Activated CD4-positive, alpha-beta T cell treated with anti-CD3 and anti-CD28 coated beads, Interleukin-2, amount 10 ng/mL, durations not matched to agents 24 days and 14 days (primary cell): ENCODE data around the gene TBC1D16. TPM values are rescaled to one million over a fixed set of nuclear protein-coding genes. Genes with fewer than 3 reads are reported as not detected.

Experiments used
- DNase-seq: peaks from one replicate; pipeline ENCODE4 v3.0.0; 2022
- H3K27ac Mint-ChIP-seq: one replicate; pipeline ENCODE4 v1.8.0; 2022; ENCODE audit warnings: mild to moderate bottlenecking, mixed read lengths
- H3K27me3 Mint-ChIP-seq: one replicate; pipeline ENCODE4 v1.8.0; 2022; ENCODE audit warnings: mixed read lengths
- H3K36me3 Mint-ChIP-seq: one replicate; pipeline ENCODE4 v1.8.0; 2022; ENCODE audit warnings: low read depth, mild to moderate bottlenecking, mixed read lengths
- H3K4me1 Mint-ChIP-seq: one replicate; pipeline ENCODE4 v1.8.0; 2021; ENCODE audit warnings: mixed read lengths
- H3K4me3 Mint-ChIP-seq: one replicate; pipeline ENCODE4 v1.8.0; 2022; ENCODE audit warnings: mild to moderate bottlenecking, moderate library complexity, mixed read lengths
- H3K9me3 Mint-ChIP-seq: one replicate; pipeline ENCODE4 v1.8.0; 2021; ENCODE audit warnings: mixed read lengths
- intact Hi-C: fragments of 100-400 bp; cut with micrococcal nuclease; formaldehyde crosslinking; loops from one replicate; pipeline ENCODE4 v1.15.1; 2023
- total RNA-seq: library from RNA; stranded (reverse); gene quantifications from 2 replicates; pipeline ENCODE4 v1.2.3, GENCODE V29; 2022

Gene TBC1D16
- total RNA-seq, 1 donor from 2014 or later = 1.4 TPM

DNA sequence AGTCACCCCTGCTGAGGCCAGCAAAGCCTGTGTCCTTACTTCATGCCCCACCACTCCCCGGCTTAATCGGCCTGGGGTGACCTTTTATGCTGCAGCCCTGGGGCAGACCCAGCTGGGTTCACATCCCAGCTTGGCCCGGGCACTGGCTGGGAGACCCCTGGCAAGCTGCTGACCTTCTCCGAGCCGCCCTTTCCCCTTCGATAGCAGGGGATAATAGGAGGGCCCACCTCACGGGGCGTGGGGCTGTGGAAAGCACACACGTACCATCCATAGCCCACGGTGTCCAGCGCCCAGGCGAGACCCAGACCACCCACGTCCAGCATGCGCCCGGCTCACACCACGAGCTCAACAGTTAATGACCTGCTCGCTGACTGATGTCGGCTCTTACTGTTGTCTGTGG, 26.8 kb downstream of the TBC1D16 start:
- no peak for DNase-seq
- H3K4me3 Mint-ChIP-seq = no peak overlapping the region
- H3K27me3 Mint-ChIP-seq = peaks cover 2% of the 10 kb centered on the region
- no peaks in the 10 kb centered on the region for H3K9me3 Mint-ChIP-seq
- no peaks in the 10 kb centered on the region for H3K36me3 Mint-ChIP-seq
- peaks cover 4% of the 10 kb centered on the region for H3K4me1 Mint-ChIP-seq
- no peak overlapping the region for H3K27ac Mint-ChIP-seq
- intact Hi-C loops = loop anchor here (2.0 kb wide), 1 partner anchor 26 kb away; the partner anchor contains the start of gene TBC1D16

GRCh38 chr17:80008383-80008840, 27.3 kb downstream of the TBC1D16 start:
- Mint-ChIP-seq H3K9me3 (no peaks in the 10 kb centered on the region), H3K27ac (no peak overlapping the region), H3K27me3 (peaks cover 2% of the 10 kb centered on the region), H3K4me3 (no peak overlapping the region), H3K36me3 (no peaks in the 10 kb centered on the region), H3K4me1 (peaks cover 4% of the 10 kb centered on the region)
- peak; percentile 94 for DNase-seq
- intact Hi-C loops = loop anchor here (2.0 kb wide), 1 partner anchor 26 kb away; the partner anchor contains the start of gene TBC1D16

DNA sequence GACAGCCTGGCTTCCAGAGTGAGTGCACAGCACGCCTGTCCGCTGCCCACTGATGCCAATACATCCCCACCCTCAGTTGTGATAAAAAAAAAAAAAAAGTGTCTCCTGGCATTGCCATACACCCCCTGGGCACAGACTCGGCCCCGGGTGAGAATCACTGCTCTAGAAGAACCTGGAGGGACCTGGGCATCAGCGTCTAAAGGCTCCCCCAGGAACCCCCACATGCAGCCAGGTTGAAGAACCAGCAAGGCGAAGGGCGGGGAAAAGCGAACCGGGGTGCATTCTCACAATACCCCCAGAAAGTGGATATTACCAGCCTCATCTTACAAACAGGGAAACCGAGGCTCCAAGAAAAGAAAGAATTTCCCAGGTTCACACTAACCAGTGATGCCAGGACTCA, 27.7 kb downstream of the TBC1D16 start:
- Mint-ChIP-seq H3K27ac (no peak overlapping the region), H3K9me3 (no peaks in the 10 kb centered on the region), H3K36me3 (no peaks in the 10 kb centered on the region), H3K4me3 (no peak overlapping the region), H3K27me3 (peaks cover 2% of the 10 kb centered on the region), H3K4me1 (peaks cover 4% of the 10 kb centered on the region)
- intact Hi-C loops = loop anchor here (2.0 kb wide), 1 partner anchor 27 kb away; the partner anchor contains the start of gene TBC1D16
- DNase-seq = no peak

DNA sequence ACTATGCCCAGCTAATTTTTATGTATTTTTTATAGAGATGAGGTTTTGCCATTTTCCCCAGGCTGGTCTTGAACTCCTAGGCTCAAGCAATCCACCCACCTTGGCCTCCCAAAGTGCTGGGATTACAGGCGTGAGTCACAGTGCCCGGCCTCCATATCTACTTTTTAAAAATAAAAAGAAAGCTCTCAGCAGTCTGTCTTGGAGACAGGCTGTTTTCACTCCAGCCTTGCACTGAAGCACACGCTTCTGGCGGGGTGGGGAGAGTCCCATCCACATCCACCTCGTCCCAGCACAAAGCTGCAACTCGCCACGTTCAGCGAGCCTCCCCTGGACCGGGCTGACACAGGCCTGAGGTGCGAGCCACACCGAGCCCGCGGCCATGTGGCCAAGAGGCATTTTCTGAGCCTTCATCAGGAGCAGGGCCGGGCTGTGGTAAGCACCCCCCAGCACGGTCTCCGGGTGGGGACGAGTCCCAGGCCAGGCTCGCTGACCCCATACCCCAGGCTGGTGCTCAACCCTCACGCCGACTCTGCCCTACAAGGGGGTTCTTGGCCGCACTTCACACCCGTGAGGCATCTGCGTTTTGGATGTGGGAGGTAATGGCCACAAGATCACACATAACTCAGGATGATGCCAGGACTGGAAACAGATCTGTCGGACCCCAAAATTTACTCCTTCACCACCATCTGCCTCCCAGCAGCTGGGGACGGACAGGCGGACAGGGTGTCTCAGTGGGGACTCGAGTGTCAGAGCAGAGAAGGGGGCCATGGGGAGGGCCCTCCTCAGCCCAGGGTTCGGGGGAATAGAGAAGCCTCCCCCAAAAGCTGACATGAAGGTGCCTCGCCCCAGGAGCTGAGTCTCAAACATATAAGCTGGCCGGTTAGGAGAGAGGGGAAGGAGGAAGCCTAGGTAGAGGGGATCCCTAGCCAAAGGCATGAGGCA, 28.6 kb downstream of the TBC1D16 start:
- Mint-ChIP-seq H3K27ac (no peak overlapping the region), H3K36me3 (no peaks in the 10 kb centered on the region)

DNA sequence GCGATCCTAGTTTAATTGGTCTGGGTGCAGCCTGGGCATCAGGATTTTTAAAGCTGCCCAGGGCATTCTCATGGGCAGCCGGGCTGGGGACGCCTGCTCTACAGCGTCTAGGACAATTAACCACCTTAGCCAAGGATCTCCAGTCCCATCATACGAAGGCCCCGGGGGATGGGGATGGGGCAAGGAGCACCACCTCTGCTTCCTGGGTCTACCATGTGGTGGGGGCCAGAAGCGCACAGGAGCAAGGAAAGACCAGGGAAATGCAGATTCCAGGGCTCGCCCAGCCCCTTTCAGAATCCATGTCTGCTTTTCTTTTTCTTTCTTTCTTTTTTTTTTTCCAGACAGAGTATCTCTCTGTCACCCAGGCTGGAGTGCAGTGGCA, 29.3 kb downstream of the TBC1D16 start:
- DNase-seq = no peak
- Mint-ChIP-seq H3K36me3 (no peaks in the 10 kb centered on the region), H3K4me1 (peaks cover 4% of the 10 kb centered on the region), H3K9me3 (no peaks in the 10 kb centered on the region), H3K27ac (no peak overlapping the region), H3K27me3 (peaks cover 2% of the 10 kb centered on the region), H3K4me3 (no peak overlapping the region)
- intact Hi-C loops = no loop called here

More for the DNA sequence above, 28.6 kb downstream of the TBC1D16 start:
- no peak for DNase-seq
- H3K4me3 Mint-ChIP-seq = no peak overlapping the region
- H3K4me1 Mint-ChIP-seq = peaks cover 4% of the 10 kb centered on the region
- peaks cover 2% of the 10 kb centered on the region for H3K27me3 Mint-ChIP-seq
- no peaks in the 10 kb centered on the region for H3K9me3 Mint-ChIP-seq
- intact Hi-C loops = no loop called here

GRCh38 chr17:80005360-80006338, 30.0 kb downstream of the TBC1D16 start:
- intact Hi-C loops = no loop called here
- no peak overlapping the region for H3K27ac Mint-ChIP-seq

GRCh38 chr17:80003969-80004368, 31.7 kb downstream of the TBC1D16 start:
- Mint-ChIP-seq H3K4me3 (no peak overlapping the region), H3K27me3 (peaks cover 2% of the 10 kb centered on the region), H3K27ac (no peak overlapping the region), H3K36me3 (no peaks in the 10 kb centered on the region), H3K4me1 (peaks cover 4% of the 10 kb centered on the region), H3K9me3 (no peaks in the 10 kb centered on the region)
- intact Hi-C loops = no loop called here
- no peak for DNase-seq

More at GRCh38 chr17:80005360-80006338, 30.0 kb downstream of the TBC1D16 start:
- Mint-ChIP-seq H3K4me3 (no peak overlapping the region), H3K9me3 (no peaks in the 10 kb centered on the region), H3K27me3 (peaks cover 2% of the 10 kb centered on the region), H3K4me1 (peaks cover 4% of the 10 kb centered on the region), H3K36me3 (no peaks in the 10 kb centered on the region)
- peak; percentile 87 for DNase-seq

DNA sequence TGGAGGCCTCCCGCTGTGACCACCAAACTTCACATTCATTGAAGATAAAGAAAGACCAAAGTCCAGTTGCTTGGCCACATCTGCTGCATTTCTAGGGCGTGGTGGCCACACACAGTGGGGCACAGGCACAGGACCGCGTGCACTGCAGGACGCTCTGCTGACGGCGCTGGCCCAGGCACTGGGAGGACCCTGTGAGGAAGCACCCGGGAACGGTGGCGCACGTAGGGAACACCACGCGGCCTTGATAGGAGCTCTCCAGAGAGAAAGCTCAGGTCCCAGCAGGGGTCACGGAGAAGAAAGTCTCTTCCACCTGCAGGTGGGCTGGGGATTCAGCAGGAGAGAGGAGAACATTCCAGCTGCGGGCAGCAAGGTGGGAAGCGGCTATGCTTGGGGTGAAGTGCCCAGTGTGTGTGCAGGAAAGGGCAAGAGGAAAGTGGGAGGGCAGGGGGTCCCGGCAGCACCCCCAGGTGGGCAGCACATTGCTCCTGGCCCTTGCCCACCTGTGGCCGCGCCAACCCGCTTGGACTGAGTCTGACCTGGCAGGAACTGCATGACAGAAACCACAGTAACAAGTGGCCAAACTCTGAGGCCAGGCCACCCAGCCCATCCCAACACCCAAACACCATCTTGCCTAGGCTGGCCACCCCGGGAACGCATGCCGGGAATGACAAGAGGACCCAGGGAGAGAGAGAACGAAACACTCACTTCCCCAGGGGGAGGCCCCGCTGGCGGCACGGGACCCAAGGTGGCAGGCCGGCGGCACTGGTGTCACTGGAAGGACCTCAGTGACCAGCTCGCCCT, 32.8 kb downstream of the TBC1D16 start:
- no peak for DNase-seq
- Mint-ChIP-seq H3K36me3 (no peaks in the 10 kb centered on the region), H3K27me3 (peaks cover 2% of the 10 kb centered on the region), H3K4me3 (no peak overlapping the region), H3K27ac (no peak overlapping the region), H3K9me3 (no peaks in the 10 kb centered on the region), H3K4me1 (peaks cover 8% of the 10 kb centered on the region)
- intact Hi-C loops = no loop called here

DNA sequence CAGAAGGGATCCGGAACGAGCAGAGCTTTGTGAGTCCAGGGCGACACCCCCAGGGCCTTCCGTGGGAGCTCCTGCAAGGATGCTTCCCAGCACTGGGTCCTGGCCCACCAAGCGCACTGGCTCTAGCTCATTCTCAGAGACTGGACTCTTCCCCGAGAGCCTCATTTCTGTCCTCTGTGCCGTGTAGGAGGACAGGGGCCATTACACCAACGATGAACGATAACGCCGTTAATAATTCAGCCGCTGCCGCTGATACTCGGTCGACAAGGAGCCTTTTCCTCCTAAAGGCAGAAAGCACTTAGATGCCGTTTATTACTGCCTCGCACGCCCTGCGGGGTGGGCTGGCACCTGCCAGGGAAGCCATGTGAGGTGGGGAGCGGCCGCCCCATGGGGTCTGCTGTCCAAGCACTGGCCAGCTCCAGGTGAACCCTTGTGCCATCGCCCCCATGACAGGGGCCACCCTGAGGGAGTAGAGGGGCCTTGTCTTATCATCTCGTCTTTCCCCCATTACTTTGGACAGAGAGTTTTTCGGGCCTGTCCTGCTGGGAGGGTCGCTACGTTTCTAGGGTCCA, 33.5 kb downstream of the TBC1D16 start:
- H3K9me3 Mint-ChIP-seq = no peaks in the 10 kb centered on the region
- H3K27ac Mint-ChIP-seq = no peak overlapping the region
- no peaks in the 10 kb centered on the region for H3K36me3 Mint-ChIP-seq
- DNase-seq = no peak
- intact Hi-C loops = no loop called here
- no peak overlapping the region for H3K4me3 Mint-ChIP-seq
- no peaks in the 10 kb centered on the region for H3K27me3 Mint-ChIP-seq
- H3K4me1 Mint-ChIP-seq = peaks cover 15% of the 10 kb centered on the region

DNA sequence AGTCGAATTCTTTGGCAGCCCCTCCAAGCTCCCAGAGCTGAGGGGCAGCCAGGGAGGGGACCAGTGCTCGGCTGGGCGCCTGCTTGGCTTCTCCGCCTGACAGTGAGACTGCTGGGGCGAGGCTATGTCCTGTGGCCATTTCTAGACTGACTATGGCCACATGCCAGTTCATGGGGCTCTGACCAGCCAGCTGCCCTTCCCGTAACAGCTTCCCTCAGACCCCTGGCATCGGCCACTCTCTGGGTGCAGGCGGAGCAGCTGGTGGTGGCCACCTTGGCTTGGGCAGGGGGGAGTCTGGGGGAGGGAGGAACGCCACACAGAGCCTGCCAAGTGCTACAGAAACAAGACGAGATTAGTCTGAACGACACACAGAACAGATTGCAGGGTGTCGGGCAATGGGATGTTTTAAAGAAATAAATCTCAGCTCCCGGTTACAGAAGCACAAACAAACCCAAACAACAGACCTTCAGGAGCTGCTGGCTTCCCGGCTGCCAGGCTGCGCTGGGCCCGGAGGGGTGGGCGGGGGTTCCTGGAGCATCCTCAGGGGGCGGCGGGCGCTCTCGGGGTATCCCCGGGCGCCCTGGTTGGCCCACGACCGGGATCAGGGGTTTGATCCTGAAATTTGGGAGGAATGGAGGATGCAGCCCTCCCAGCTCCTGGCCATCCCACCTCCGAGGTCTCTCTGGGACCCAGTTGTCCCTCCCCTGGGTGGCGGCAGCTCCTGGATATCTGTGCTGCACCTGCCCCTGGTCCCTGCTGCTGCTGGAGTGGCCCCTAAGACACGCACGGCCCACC, 34.5 kb downstream of the TBC1D16 start:
- H3K4me3 Mint-ChIP-seq = no peak overlapping the region
- DNase-seq = no peak
- H3K27ac Mint-ChIP-seq = no peak overlapping the region
- no peaks in the 10 kb centered on the region for H3K9me3 Mint-ChIP-seq
- peaks cover 22% of the 10 kb centered on the region for H3K4me1 Mint-ChIP-seq
- intact Hi-C loops = no loop called here
- H3K27me3 Mint-ChIP-seq = no peaks in the 10 kb centered on the region
- H3K36me3 Mint-ChIP-seq = no peaks in the 10 kb centered on the region

DNA sequence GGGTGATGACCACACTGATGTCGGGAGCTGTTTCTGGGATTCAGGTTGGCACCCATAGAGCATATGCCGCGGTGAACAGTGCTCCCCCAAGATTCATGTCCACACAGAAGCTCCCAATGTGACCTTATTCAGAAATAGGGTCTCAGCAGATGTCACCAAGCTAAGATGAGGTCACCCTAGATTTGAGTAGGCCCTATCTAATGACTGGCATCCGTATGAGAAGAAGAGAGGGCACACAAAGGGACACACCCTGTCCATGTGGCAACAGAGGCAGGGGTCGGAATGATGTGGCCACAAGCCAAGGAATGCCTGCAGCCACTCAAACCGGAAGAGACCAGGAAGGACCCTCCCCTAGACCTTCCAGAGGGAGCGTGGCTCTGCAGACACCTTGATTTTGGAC, 35.5 kb downstream of the TBC1D16 start:
- no peaks in the 10 kb centered on the region for H3K36me3 Mint-ChIP-seq
- H3K27me3 Mint-ChIP-seq = no peaks in the 10 kb centered on the region
- H3K27ac Mint-ChIP-seq = no peak overlapping the region
- H3K9me3 Mint-ChIP-seq = no peaks in the 10 kb centered on the region
- DNase-seq = no peak
- no peak overlapping the region for H3K4me3 Mint-ChIP-seq
- H3K4me1 Mint-ChIP-seq = peaks cover 22% of the 10 kb centered on the region
- intact Hi-C loops = no loop called here

- H3K4me3 Mint-ChIP-seq = peak overlapping the region; percentile 66
- no peaks in the 10 kb centered on the region for H3K27me3 Mint-ChIP-seq
- H3K36me3 Mint-ChIP-seq = no peaks in the 10 kb centered on the region
- no peaks in the 10 kb centered on the region for H3K9me3 Mint-ChIP-seq
- intact Hi-C loops = loop anchor here (10.0 kb wide), 1 partner anchor 258 kb away; no protein-coding TSS in a partner anchor
- H3K4me1 Mint-ChIP-seq = peaks cover 35% of the 10 kb centered on the region
- peak overlapping the region; percentile 96 for H3K27ac Mint-ChIP-seq
- DNase-seq = peak; percentile 93
Measured at GRCh38 chr17:79997011-79997660, 38.5 kb downstream of the TBC1D16 start.
